Sigmoid colon (tissue), 4 donors: Measurements from ENCODE around the gene MAST4.

Experiments used
- CTCF ChIP-seq, 4 experiments: fragments of 450-650 bp in 3 of 4; fragments of 200-600 bp in 1 of 4; IDR thresholded peaks; one replicate each; pipeline ENCODE4 v1.5.1; 2016 to 2019; ENCODE audit warnings: antibody characterized with exemption in 4 of 4, mild to moderate bottlenecking in 3 of 4, moderate library complexity in 2 of 4
- EP300 ChIP-seq, 4 donors: sonication (generic); formaldehyde crosslinking; IDR thresholded peaks; one replicate each; pipeline ENCODE4 v1.6.1; 2017; ENCODE audit warnings: antibody characterized with exemption in 4 of 4
- POLR2A ChIP-seq, 2 donors: fragments of 450-650 bp; IDR thresholded peaks; one replicate each; pipeline ENCODE4 v1.6.1; 2016; ENCODE audit warnings: antibody characterized with exemption in 2 of 2, mild to moderate bottlenecking in 2 of 2, moderate library complexity in 2 of 2
- POLR2AphosphoS5 ChIP-seq, 4 donors: sonication (generic); formaldehyde crosslinking; IDR thresholded peaks; one replicate each; pipeline ENCODE4 v1.6.1; 2017; ENCODE audit warnings: antibody characterized with exemption in 4 of 4

- no peak for TF ChIP-seq POLR2A (IDR thresholded peaks at IDR 0.05)
- TF ChIP-seq CTCF (IDR thresholded peaks at IDR 0.05): no peak
- TF ChIP-seq EP300 (IDR thresholded peaks at IDR 0.05): no peak
- TF ChIP-seq POLR2AphosphoS5 (IDR thresholded peaks at IDR 0.05): no peak
Measured at GRCh38 chr5:67050635-67051034, 454.4 kb downstream of the MAST4 start.
